Cardiac fibroblast (primary cell): Measurements from ENCODE around the gene WNK1.
A peak's percentile ranks its signal among the peaks of the same experiment; 100 is the strongest.

ENCODE experiments used
- DNase-seq, 2 donors: peaks; one replicate each; pipeline versions ENCODE4 v3.0.0 to v3.0.0-alpha.2; 2010; ENCODE audit warnings: low read depth in 2 of 2
- H3K4me3 ChIP-seq, 2 donors: replicated peaks in 1 of 2; 1 replicate in 1 of 2; 2 replicates in 1 of 2; pipeline ENCODE4 v1.5.1; 2011; ENCODE audit warnings: low read depth in 2 of 2, low read length in 2 of 2, mild to moderate bottlenecking in 2 of 2, moderate library complexity in 1 of 2
- CTCF ChIP-seq: IDR thresholded peaks from one replicate; pipeline ENCODE4 v1.5.1; 2011; ENCODE audit warnings: low read depth, mild to moderate bottlenecking, low read length, inconsistent platforms

Gene WNK1

DNA sequence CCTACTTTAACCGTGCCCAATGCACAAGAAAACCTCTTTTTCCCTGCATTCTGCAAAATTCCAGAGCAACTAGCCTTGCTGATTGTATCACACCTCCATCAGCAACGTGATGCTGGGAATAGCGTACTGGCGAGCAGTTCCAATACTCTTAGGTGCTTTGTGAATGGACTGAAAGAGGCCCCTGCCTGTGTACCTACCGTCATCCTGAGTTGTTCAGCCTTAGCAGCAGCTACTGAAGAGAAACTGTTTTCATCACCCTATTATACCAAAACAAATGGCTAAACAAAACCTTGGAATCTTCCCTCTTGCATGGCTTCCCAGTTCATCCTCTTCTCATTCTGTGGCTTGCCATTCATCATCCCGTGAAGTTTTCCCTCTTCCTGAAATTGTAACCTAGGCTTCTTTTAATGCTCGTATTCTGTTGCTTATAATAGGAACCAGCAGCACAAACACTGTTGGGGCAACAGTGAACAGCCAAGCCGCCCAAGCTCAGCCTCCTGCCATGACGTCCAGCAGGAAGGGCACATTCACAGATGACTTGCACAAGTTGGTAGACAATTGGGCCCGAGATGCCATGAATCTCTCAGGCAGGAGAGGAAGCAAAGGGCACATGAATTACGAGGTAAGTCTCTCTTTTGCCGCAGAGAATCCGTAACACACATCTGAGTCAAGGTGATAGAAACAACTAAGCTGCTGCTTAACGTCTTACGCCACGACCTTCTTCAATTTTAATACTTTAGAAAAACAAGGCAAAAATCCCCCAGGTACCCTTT is 155.2 kb downstream of the WNK1 start:
- no peak for DNase-seq
- H3K4me3 ChIP-seq = no peak overlapping the region

DNA sequence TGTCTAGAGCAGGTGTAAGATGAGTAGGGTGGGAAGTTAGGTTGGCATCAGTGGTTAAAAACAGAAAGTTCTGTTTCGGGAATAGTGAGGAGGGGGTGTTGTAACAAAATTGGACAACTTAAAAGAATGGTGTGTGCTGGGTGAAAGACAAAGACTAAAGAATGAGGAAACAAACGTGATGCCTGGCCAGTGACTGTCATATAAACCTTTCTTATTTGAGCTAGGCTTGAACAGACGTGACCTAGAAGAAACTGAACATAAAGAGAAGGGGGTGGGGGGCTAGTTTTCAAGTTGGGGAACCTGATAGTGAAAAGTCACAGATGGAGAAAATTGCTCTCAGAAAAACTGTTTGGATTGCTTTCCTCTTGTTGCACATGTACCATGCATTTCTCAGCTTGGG is 157.5 kb downstream of the WNK1 start:
- no peak for TF ChIP-seq CTCF
- no peak overlapping the region for H3K4me3 ChIP-seq
- no peak for DNase-seq

More for the DNA sequence above, 155.2 kb downstream of the WNK1 start:
- no peak for TF ChIP-seq CTCF

DNA sequence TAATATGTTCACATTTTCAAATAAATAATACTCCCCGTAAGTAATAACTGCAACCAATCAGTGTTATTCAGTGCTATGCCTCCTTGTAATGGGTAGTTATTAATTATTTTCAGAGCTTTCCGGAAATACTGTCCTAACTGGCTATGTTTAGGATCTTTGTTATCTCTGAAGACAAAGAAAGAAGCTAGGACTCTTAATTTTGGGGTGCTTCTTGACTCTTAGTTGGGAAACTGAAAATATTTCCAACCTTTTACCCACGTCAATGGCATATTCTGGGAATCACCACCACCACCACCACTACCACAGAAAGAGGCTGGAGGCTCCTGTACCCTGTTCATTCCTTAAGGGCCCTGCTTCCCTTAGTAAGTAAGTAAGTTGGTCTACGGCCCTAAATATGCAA is 158.0 kb downstream of the WNK1 start:
- TF ChIP-seq CTCF = no peak
- DNase-seq = no peak
- no peak overlapping the region for H3K4me3 ChIP-seq

- DNase-seq = peak in 1 of 2 donors; percentile 19
- TF ChIP-seq CTCF = no peak
Observed at GRCh38 chr12:911191-911826, 158.9 kb downstream of the WNK1 start.

DNA sequence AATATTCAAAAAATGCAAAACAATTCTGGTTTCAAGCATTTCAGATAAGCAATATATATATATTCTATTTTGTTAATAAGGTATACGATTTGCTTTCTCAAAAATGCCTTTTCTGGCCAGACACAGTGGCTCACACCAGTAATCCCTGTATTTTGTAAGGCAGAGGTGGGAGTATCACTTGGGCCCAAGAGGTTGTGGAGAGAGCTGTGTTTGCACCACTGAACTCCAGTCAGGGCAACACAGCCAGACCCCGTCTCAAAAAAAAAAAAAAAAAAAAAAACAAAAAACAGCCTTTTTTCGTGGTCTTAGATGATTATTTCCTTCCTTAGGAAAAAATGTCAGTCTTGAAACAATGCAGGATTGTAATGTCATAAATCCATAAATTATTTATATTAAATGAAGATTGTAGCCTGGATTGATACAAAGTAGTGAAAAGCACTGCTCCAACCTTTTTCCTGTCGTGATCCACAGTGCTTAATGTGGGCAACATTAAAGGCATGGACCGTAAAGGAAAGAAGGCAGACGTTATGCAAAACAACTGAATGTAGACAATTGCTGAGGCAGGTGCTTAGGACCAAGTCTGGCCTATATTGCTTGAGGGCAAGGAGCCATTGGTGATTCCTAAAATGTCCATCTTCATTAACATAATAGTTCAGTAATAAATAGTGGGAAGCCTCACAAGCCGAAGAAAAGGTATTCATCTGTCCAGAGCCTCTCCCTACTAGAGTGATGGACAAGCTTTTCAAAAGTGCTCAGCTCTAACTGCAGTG is 160.3 kb downstream of the WNK1 start:
- H3K4me3 ChIP-seq = no peak overlapping the region
- no peak for TF ChIP-seq CTCF
- no peak for DNase-seq

More at GRCh38 chr12:911191-911826, 158.9 kb downstream of the WNK1 start:
- no peak overlapping the region for H3K4me3 ChIP-seq

GRCh38 chr12:913919-914698 is 161.7 kb downstream of the WNK1 start:
- no peak overlapping the region for H3K4me3 ChIP-seq
- TF ChIP-seq CTCF = no peak
- peak; percentile 25 to 87 for DNase-seq
